Upper lobe of right lung (tissue), 1 donor: ENCODE measurements around the gene MGRN1. TPM values are rescaled to one million over a fixed set of nuclear protein-coding genes. Genes with fewer than 3 reads are reported as not detected.

Experiments
- ATAC-seq: fragments of 200-7000 bp; cut with Tn5 transposase; one replicate; pipeline ENCODE4 v1.9.1; 2020; ENCODE audit warnings: mild to moderate bottlenecking, moderate library complexity
- DNase-seq: peaks from one replicate; pipeline ENCODE4 v3.0.0-alpha.2; 2020
- H3K27ac ChIP-seq: fragments of 200-600 bp; one replicate; pipeline ENCODE4 v1.8.0; 2022
- H3K27me3 ChIP-seq: fragments of 200-600 bp; one replicate; pipeline ENCODE4 v1.8.0; 2022; ENCODE audit warnings: mild to moderate bottlenecking
- H3K36me3 ChIP-seq: fragments of 200-600 bp; one replicate; pipeline ENCODE4 v1.8.0; 2022
- H3K4me1 ChIP-seq: fragments of 200-600 bp; one replicate; pipeline ENCODE4 v1.8.0; 2022
- H3K4me3 ChIP-seq: fragments of 200-600 bp; one replicate; pipeline ENCODE4 v1.8.0; 2022; ENCODE audit warnings: mild to moderate bottlenecking
- H3K9me3 ChIP-seq: fragments of 200-600 bp; one replicate; pipeline ENCODE4 v1.8.0; 2022
- intact Hi-C: fragments of 100-400 bp; cut with DNase I; formaldehyde crosslinking; loops from one replicate; pipeline ENCODE4 v1.11.0; 2022
- total RNA-seq: library from RNA; stranded (reverse); fragmentation: NEBNext Ultra II Directional; extraction: Animal tissue kit (Norgen Biotek cat#: 25700); gene quantifications from one replicate; pipeline ENCODE4 v1.2.1, GENCODE V29; 2021
- TF ChIP-seq, protein P1 (sequence below): fragments of 200-600 bp; IDR thresholded peaks from one replicate; pipeline ENCODE4 v1.8.0; 2022; ENCODE audit warnings: antibody characterized with exemption
- donor health status: DM: no; HTN: yes; CAD: no; lungs with severe emphysema.

The MGRN1 gene
- total RNA-seq, 1 donor from 2014 or later = 81.3 TPM

DNA sequence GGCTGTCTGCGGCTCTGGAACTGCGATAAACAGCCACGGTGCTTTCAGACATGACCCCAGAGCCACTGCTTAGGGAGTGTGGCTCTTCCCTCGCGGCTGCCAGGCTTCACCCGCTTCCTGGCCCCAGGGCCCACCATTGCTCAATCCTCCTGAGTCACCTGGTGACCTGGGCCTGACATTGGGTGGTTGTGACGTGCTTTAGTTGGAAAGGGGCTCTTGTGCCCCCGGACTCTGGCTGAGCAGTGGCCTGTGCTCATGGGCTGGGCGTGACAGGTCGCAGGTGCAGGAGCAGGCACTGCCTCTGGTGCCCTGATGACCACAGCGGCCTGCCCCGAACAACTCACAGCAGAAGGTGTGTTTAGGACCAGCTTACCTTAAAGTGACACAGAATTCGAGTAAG is 60.1 kb downstream of the MGRN1 start:
- intact Hi-C loops = no loop called here
- Histone ChIP-seq H3K27me3 (no peaks in the 10 kb centered on the region), H3K9me3 (no peaks in the 10 kb centered on the region), H3K4me3 (no peak overlapping the region), H3K27ac (no peak overlapping the region), H3K36me3 (peaks cover 71% of the 10 kb centered on the region), H3K4me1 (peaks cover 9% of the 10 kb centered on the region)
- TF ChIP-seq, protein P1, sequence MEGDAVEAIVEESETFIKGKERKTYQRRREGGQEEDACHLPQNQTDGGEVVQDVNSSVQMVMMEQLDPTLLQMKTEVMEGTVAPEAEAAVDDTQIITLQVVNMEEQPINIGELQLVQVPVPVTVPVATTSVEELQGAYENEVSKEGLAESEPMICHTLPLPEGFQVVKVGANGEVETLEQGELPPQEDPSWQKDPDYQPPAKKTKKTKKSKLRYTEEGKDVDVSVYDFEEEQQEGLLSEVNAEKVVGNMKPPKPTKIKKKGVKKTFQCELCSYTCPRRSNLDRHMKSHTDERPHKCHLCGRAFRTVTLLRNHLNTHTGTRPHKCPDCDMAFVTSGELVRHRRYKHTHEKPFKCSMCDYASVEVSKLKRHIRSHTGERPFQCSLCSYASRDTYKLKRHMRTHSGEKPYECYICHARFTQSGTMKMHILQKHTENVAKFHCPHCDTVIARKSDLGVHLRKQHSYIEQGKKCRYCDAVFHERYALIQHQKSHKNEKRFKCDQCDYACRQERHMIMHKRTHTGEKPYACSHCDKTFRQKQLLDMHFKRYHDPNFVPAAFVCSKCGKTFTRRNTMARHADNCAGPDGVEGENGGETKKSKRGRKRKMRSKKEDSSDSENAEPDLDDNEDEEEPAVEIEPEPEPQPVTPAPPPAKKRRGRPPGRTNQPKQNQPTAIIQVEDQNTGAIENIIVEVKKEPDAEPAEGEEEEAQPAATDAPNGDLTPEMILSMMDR = no peak
- DNase-seq = no peak
- ATAC-seq = no peak

DNA sequence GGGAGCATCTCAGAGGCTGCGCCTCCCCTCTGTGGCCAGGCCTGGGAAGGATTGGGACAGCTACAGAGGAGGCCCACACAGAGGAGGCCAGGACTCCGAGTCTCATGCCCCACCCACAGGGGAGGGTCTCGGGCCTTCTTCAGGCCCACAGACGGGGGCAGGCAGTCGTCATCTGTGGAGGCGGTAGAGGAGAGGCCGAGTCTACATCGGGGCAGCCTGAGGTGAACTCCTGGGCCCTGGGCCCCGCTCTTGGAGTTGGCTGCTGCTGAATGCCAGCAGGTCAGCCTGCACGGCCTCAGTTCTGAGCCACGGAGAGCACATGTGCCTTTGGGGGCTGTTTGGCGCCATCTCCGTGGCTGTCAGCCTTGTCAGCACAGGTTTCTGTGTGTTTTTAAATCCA is 60.7 kb downstream of the MGRN1 start:
- ATAC-seq (no peak), DNase-seq (no peak)
- peaks cover 8% of the 10 kb centered on the region for H3K4me1 ChIP-seq
- H3K9me3 ChIP-seq = no peaks in the 10 kb centered on the region
- H3K27ac ChIP-seq = no peak overlapping the region
- TF ChIP-seq, protein P1 = no peak
- peaks cover 71% of the 10 kb centered on the region for H3K36me3 ChIP-seq
- no peaks in the 10 kb centered on the region for H3K27me3 ChIP-seq
- H3K4me3 ChIP-seq = no peak overlapping the region
- intact Hi-C loops = no loop called here

DNA sequence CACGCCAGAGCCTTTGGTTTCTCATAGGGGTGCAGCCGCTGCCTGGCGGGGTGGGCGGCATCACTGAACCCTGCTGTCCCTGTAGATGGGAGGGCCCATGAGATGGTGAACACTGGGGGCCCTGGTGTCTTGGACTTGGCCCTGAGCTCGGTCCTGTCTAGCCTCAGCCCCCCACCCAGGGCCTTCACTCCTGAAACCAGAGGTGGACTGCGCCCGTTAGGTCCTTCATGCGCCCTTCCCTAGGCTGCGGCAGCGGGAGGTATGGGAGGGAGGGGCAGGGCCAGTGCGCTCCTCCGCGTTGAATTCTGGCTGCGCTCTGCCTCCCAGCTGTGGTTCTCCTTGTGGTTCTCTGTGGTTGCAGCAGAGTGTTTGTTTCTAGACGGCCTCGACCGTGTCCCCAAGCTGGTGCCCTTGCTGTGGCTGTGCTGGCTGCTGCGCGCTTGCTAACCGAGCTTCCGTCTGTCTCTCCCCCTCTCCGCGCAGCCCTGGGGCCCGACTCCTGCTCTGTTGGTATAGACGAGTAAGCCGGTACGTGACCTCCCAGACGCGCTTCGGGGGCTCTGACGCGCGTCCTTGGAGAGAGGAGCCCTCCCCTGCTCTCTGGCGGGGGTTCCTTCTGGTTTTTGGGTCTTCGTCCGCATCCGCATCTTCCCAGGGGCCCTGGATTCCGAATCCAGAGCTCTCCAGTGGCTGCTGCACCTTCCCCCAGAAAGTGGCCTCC is 61.3 kb downstream of the MGRN1 start:
- Histone ChIP-seq H3K27me3 (no peaks in the 10 kb centered on the region), H3K9me3 (no peaks in the 10 kb centered on the region), H3K4me1 (peaks cover 8% of the 10 kb centered on the region), H3K36me3 (peaks cover 71% of the 10 kb centered on the region), H3K27ac (no peak overlapping the region), H3K4me3 (no peak overlapping the region)
- intact Hi-C loops = no loop called here
- DNase-seq (no peak), ATAC-seq (no peak)
- TF ChIP-seq, protein P1 = no peak

DNA sequence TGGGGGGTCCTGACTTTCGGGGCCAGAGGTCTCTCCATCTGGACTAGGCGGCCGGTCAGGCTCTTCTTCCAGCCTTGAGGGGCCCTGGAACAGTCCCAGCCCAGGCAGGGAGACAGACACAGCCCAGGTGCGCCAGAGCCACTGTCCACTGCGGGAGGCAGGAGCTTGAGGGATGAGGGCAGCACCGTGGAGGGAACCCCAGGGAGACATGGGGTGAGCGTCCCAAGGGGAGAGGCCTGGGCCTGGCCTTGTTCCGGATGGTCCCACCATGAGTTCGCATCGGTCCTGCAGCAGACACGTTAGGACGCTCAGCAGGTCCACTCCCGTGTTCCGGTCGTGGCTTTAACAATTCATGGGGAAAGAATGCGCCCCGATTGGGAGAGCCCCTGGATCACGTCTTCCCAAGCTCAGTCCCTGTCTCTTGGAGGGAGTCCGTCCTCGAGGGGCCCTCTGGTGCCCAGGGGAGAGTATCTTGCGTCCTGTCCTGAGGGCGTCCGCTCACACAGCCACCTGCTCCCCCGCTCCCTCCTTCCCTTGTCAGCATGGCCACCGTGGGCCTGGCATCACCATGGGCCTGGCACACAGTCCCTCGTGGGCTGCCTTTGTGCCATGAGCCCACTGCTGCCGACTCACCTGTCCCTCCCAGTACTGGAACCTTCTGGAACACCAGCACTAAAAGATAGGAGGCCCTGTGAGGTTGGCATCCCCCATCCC is 62.0 kb downstream of the MGRN1 start:
- no peak for DNase-seq
- Histone ChIP-seq H3K36me3 (peaks cover 68% of the 10 kb centered on the region), H3K27me3 (no peaks in the 10 kb centered on the region), H3K4me1 (peaks cover 8% of the 10 kb centered on the region), H3K9me3 (no peaks in the 10 kb centered on the region), H3K4me3 (no peak overlapping the region), H3K27ac (no peak overlapping the region)
- ATAC-seq = no peak
- intact Hi-C loops = no loop called here
- TF ChIP-seq, protein P1 = no peak

DNA sequence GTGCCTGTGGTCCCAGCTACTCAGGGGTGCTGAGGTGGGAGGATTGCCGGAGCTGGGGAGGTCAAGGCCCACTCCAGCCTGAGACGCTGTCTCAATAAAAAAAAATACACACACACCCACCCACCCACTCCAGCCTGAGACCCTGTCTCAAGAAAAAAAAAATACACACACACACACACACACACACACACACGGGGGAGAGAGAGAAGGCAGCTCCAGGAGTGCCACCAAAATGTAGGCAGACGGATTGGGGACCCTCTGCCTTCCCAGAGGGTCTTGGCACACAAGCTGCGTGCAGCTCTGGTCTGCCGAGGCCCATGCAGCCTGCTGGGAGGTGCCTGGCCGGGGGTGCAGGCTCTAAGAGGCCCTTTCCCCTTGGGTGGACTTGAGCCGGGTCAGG is 62.8 kb downstream of the MGRN1 start:
- Histone ChIP-seq H3K4me1 (peaks cover 6% of the 10 kb centered on the region), H3K27me3 (no peaks in the 10 kb centered on the region), H3K9me3 (no peaks in the 10 kb centered on the region), H3K27ac (no peak overlapping the region), H3K4me3 (no peak overlapping the region), H3K36me3 (peaks cover 61% of the 10 kb centered on the region)
- DNase-seq (no peak), ATAC-seq (no peak)
- intact Hi-C loops = no loop called here
- TF ChIP-seq, protein P1 = no peak
